Activated CD8-positive, alpha-beta memory T cell treated with anti-CD3 and anti-CD28 coated beads, Interleukin-2, amount 50 U/mL, for 4 hours (primary cell): Measurements from ENCODE around the gene RAB3IL1.
"Not testable (repeated sequence)": the region's sequence is repeated elsewhere in the genome, so short reads cannot be mapped to it uniquely, and the experiment has no call there.

Experiments
- DNase-seq: peaks from one replicate; pipeline ENCODE4 v3.0.0-alpha.2; 2020

The RAB3IL1 gene

GRCh38 chr11:61882879-61883278, 34.5 kb downstream of the RAB3IL1 start:
- no peak for DNase-seq

GRCh38 chr11:61882267-61882666, 35.1 kb downstream of the RAB3IL1 start:
- DNase-seq: not testable (repeated sequence)

- no peak for DNase-seq
Observed at GRCh38 chr11:61881397-61881796, 36.0 kb downstream of the RAB3IL1 start.

DNA sequence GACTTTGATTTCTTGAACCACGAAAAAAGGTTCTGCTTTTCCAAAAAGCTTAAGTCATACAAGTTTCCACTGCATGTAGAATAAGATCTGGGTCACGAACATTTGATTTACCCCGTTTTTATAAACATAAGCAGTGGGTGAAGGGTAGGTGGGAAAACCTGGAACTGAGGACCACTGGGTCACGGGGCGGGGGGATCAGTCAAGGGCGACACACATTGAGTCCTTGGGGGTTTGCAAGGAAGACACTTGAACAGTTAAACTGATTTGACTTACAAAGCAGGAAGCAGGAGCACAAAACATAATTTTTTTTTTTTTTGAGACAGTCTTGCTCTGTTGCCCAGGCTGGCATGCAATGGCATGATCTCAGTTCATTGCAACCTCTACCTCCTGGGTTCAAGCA, 36.9 kb downstream of the RAB3IL1 start:
- DNase-seq: no peak

GRCh38 chr11:61880031-61880430, 37.3 kb downstream of the RAB3IL1 start:
- no peak for DNase-seq

DNA sequence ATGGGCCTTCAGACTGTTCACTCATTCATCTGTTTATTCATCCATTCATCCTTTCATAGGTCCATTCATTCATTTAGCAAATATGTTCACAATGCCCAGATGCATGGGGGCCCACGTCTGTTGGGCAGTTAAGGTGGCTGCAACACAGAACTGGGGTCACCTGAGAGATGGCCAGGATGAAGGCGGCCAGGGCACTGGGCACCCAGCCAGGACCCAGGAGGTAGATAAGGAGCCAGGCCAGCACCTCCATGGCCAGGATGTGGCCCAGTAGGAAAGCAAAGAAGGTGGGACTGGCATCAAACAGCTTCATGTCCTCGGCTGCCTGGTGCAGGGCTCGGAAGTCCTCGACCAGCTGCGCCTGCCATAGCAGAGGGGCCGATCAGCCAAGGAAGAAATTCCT, 38.2 kb downstream of the RAB3IL1 start:
- DNase-seq: no peak

DNA sequence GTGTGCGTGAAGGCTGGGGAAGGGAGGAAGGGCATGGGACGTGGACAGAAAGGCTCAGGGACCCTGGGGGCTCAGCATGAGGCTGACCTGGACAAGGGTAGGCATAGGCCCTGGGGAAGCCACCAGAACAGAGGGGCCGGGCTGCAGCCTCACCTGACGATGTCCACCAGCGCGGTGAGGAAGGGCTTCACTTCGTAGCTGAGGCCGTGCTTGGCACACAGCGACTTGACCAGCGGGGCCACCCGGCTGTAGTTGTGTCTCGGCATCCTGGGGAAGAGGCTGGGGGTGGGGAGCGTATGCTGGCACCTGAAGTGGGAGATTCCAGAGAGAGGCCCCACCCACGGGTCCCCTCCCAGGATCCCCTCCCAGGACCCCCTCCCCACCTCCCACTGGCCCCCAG, 41.7 kb downstream of the RAB3IL1 start:
- no peak for DNase-seq

GRCh38 chr11:61874853-61875252, 42.5 kb downstream of the RAB3IL1 start:
- no peak for DNase-seq

DNA sequence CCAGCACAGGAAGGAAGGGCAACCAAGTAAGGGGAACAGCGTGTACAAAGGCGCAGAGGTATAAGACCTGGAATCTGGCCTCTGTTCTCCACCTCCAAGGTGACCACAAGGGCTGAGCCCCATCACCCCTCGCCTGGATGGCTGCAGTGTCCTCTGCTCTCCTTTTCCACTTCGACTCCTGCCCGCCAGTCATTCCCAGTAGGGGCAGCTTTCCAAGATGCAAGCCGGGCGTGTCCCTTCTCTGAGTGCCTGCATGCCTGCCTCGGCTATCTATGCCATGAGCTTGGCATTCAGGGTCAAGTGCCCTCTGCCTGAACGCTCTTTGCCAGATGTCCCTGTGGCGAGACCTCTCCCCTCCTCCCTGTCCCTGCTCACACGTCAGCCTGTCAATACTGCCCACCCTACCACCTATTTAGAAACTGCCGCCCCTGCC, 43.0 kb downstream of the RAB3IL1 start:
- DNase-seq: no peak

GRCh38 chr11:61873588-61874376, 43.6 kb downstream of the RAB3IL1 start:
- DNase-seq: no peak

GRCh38 chr11:61872935-61873565, 44.3 kb downstream of the RAB3IL1 start:
- DNase-seq: no peak

- DNase-seq: peak; percentile 58
Observed at GRCh38 chr11:61871158-61871597, 46.2 kb downstream of the RAB3IL1 start.

GRCh38 chr11:61870541-61871031, 46.8 kb downstream of the RAB3IL1 start:
- DNase-seq: no peak

DNA sequence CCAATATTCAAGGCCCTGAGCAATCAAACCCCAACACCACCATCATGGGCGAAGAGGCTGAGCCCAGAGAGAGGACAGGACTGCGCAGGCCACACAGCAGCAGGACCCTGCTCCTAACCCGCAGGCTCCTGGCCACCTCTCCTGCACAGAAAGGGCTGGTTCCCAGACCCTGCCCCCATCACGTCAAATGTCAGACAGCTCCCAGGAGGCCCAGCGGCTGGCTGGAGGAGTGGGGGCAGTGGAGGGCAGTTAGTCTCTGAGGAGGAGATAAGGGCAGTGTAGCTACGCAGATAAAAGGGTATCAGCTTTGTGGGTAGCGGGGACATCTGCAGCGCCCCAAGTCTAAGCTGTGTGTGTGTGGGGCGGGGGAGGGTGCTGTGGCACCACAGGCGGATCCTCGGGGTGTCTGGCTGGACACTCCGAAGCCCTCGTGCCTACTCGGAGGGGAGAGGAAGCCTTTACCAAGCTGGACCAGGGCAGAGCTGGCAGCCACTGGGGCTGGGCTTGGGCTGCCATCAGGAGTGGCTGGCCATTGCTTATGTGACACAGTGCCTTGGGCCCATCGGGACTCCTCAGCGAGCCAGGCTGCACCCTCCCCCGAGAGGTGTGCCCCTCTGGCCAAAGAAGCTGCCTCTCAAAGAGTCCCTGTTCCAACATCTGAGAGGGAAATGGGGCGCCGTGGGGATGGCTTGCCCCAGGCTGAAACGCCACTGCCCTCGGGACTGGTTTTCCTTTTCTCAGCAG, 47.5 kb downstream of the RAB3IL1 start:
- DNase-seq: no peak

DNA sequence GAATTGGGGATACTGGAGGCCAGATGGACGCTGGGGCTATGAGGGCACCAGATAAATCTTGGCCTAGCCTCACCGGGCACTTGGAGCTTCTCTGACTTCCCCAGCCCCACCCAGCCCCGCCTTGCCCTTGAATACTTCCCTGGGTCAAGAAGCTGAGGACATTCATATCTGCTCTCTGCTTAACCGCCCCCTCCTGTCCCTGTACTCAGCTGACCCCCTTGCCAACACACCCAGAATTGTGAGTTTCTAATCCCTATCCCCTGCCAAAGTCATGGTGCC, 48.0 kb downstream of the RAB3IL1 start:
- no peak for DNase-seq

GRCh38 chr11:61868571-61869428, 48.6 kb downstream of the RAB3IL1 start:
- DNase-seq: no peak

DNA sequence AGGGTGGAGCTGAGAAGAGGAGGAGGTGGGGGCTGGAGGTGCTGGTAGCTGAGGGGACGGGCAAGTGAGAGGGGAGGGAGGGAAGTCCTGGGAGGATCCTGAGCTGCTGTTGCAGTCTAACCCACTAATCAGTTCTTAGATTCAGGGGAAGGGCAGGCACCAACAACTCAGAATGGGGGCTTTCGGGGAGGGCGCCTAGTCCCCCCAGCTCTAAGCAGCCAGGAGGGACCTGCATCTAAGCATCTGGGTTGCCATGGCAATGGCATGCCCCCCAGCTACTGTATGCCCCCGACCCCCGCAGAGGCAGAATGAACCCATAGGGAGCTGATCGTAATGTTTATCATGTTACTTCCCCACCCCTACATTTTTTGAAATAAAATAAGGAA, 50.4 kb downstream of the RAB3IL1 start:
- no peak for DNase-seq

GRCh38 chr11:61866231-61866957, 51.0 kb downstream of the RAB3IL1 start:
- DNase-seq: no peak

DNA sequence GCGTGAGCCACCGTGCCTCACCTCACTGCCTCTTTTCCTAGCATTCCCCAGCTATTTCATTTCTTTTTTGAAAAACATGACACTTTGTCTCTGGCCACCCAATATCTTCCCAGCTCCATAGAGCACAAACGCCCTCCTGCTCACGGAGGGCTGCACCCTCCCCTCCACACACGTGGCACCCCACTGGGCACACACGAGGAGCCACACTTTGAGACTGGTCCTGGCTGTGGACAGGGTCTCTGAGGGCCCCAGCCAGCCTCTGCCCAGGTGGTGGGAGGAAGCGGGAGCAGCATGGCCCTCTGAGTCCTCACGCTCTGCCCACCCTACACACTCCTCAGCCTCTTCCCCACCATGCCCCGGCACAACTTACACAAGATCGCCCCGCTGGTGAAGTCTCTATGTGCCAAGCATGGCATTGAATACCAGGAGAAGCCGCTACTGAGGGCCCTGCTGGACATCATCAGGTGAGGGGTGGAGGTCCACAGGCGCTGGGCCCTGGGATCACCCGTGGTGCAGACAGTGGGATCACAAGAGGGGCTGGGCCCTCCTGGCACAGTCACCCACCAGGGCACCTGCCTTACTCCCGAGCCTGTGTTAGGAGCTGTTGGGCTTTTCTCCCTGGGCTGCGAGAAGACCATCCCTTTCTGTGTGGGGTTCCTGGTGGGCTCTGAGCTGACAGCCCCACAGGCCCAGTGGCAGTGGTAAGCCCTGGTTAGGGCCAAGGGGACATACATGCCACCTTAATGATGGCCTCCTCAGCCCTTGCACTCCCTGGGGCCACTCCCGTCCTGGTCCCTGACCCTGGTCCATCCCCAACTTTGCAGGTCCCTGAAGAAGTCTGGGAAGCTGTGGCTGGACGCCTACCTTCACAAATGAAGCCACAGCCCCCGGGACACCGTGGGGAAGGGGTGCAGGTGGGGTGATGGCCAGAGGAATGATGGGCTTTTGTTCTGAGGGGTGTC, 52.3 kb downstream of the RAB3IL1 start:
- DNase-seq: no peak

DNA sequence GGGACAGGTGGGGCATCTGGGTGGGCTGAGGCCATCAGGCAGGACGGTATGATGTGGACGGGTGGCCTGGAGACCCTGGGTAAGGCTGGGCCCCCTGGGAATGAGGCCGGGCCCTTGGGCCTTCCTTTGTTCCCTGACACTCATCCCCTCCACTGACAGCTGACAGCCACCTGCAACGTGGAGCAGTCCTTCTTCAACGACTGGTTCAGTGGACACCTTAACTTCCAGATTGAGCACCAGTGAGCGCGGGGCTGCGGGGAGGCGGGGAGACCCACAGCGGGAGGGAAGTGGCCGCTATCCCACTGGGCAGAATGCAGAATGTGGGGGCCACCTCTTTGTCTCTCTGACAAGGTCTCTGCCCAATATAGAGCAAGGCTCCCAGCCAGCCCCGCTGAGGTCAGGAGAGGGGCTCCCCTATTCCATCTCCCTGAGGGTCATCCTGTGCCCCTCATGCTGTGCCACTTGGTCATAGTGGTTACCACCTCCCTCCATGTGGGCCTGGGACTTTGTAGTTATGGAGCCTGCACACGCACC, 53.8 kb downstream of the RAB3IL1 start:
- no peak for DNase-seq
